GM18951 (cell line): ENCODE results near the gene CCL24.
"Not testable (repeated sequence)": the region's sequence is repeated elsewhere in the genome, so short reads cannot be mapped to it uniquely, and the experiment has no call there.

Source experiments
- POLR2A ChIP-seq: IDR thresholded peaks from 4 replicates; pipeline ENCODE4 v1.6.1; 2011; ENCODE audit warnings: mild to moderate bottlenecking; ENCODE audit not compliant: insufficient read length, insufficient read depth; ENCODE audit errors: extremely low read depth
- in situ Hi-C: fragments of 300-500 bp; cut with MboI; formaldehyde crosslinking; loops from one replicate; pipeline ENCODE4 v1.12.0; 2022; ENCODE audit warnings: low sequenced_read_pairs, mixed read lengths, inconsistent platforms; ENCODE audit not compliant: unreplicated experiment

CCL24 gene

DNA sequence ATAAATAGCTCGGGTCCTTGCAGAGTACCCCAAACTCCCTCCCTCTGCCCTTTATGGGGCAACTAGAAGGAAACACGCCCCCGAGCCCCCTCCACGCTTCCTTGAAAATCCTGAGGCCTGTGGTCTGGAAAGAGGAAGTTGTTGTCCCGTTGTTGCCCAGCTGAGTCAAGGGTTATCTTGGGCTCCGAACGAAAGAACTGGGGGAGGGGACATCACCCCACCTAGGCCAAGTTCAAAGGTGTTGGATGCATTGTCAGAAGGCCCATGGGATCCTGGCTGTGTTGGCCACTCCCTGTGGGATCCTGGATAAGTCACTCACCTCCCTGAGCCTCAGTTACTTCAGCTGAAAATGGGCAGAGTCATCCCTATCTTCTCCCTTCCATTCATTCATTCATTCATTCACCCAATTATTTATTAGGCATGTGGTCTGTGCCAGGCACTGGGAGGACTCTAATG, at the start of gene CCL24:
CCL24 (minus strand) TSS at position 26 of the 456 bp plus-strand sequence. CDS start 91 bp downstream, outside the sequence.
- no peak for TF ChIP-seq POLR2A
- in situ Hi-C loops, result no loop called here

DNA sequence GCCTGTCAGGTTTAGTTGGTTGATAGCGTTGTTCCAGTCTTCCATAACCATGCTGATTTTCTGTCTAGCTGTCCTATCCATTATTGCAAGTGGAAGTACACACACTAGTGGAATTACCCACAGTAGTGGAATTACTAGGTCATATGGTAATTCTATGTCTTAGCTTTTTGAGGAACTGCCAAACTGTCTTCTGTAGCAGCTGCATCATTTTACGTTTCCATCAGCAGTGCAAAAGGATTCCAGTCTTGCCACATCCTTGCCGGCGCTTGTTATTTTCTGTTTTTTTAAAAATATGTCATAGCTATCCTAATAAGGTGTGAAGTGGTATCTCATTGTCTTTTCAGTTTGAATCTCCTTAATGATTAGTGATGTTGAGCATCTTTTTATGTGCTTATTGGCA, 48.0 kb upstream of the CCL24 start:
- no peak for TF ChIP-seq POLR2A
- in situ Hi-C loops, result no loop called here

DNA sequence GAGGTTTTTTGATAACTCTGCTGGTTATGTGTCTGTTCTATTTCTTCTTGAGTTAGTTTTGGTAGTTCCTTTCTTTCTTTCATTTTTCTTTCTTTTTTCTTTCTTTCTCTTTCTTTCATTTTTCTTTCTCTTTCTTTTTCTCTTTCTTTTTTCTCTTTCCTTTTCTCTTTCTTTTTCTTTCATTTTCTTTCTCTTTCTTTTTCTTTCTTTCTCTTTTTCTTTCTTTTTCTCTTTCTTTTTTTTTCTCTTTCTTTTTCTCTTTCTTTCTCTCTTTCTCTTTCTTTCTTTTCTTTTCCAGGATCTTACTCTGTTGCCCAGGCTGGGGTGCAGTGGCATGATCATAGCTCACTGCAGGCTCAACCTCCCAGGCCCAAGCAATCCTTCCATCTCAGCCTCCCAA, 44.8 kb upstream of the CCL24 start:
- in situ Hi-C loops, result no loop called here
- TF ChIP-seq POLR2A, result no peak

DNA sequence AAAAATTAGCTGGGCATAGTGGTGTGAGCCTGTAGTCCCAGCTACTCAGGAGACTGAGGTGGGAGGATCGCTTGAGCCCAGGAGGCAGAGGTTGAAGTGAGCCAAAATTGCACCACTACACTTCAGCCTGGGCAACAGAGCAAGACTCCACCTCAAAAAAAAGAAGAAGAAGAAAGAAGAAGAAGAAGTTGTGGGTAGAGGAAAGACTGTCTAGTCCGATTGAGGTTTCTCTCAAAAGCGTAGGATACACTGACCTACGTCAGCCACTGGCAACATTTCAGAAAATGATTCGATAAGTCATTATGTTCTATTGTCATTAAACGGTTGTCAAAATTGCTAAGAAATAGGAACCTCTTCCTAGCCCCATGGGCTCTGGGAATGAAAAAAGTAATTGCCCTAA, 42.9 kb upstream of the CCL24 start:
- TF ChIP-seq POLR2A, result no peak

DNA sequence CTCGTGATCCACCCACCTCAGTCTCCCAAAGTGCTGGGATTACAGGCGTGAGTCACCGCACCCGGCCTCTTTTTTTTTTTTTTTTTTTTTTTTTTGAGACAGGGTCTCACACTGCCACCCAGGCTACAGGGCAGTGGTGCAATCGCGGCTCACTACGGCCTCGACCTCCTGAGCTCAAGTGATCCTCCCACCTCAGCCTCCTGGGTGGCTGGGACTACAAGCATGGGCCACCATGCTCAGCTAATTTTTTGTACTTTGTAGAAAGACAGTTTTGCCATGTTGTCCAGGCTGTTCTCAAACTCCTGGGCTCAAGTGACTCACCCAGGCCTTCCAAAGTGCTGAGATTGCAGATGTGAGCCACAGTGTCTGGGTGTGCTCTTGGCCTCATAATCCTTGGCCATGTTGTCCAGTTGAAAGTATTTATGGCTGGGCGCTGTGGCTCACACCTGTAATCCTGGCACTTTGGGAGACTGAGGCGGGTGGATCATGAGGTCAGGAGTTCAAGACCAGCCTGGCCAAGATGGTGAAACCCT, 41.3 kb upstream of the CCL24 start:
- in situ Hi-C loops, result not testable (repeated sequence)

More for the DNA sequence above, 42.9 kb upstream of the CCL24 start:
- in situ Hi-C loops, result no loop called here

DNA sequence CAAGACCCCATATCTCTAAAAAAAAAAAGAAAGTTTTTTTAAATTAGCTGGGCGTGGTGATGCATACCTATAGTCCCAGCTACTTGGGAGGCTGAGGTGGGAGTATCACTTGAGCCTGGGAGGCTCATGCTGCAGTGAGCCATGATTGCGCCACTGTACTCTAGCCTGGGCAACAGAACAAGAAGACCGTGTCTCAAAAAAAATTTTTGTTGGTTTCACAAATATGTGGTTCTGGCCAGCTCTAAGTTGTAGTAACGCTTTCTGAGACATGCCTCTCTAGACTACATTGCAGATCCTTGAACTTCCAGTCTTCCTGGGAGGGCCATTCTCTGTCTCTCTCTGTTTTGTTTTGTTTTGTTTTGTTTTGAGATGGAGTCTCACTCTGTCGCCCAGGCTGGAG, 40.6 kb upstream of the CCL24 start:
- no peak for TF ChIP-seq POLR2A
- in situ Hi-C loops, result no loop called here

- in situ Hi-C loops, result no loop called here
- no peak for TF ChIP-seq POLR2A
Measured at GRCh38 chr7:75850235-75850634, 36.6 kb upstream of the CCL24 start.

DNA sequence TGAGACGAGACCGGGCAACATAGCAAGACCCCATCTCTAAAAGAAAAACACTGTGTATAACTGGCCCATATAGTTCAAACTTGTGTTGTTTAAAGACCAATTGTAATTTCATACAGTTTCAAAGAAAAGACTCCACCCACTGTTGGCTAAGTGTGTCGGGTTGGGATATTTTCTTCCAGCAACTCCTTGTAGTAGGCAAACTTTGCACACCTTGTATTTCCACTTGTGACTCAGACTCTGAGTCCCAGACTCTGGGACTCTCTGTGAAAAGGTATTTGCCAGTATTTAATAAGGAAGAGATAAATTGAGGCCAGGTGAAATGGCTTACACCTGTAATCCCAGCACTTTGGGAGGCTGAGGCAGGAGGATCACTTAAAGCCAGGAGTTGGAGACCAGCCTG, 36.0 kb upstream of the CCL24 start:
- in situ Hi-C loops, result no loop called here
- TF ChIP-seq POLR2A, result no peak

- in situ Hi-C loops, result no loop called here
- TF ChIP-seq POLR2A, result no peak
Measured at GRCh38 chr7:75847707-75848106, 34.1 kb upstream of the CCL24 start.

DNA sequence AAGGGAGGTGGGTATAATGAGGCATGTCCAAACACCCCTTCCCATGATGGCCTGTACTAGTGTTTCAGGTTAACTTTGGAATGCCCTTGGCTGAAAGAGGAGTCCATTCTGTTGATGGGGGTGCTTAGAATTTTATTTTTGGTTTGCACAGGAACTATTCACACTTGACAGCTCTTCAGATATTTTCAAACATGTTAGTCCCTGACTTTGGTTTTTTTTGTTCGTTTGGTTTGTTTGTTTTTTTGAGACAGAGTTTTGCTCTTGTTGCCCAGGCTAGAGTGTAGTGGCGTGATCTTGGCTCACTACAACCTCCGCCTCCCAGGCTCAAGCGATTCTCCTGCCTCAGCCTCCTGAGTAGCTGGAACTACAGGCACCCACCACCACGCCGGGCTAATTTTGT, 31.5 kb upstream of the CCL24 start:
- in situ Hi-C loops, result not testable (repeated sequence)

DNA sequence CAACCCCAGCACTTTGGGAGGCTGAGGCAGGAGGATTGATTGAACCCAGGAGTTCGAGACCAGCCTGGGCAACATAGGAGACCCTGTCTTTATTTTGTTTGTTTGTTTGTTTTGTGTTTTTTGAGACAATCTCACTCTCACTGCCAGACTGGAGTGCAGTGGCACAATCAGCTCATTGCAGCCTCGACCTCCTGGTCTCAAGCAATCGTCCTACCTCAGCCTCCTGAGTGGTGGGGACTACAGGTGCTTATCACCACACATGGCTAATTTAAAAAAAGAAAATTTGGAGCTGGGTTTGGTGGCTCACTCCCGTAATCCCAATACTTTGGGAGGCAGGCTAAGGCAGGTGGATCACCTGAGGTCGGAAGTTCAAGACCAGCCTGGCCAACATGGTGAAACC, 30.6 kb upstream of the CCL24 start:
- in situ Hi-C loops, result no loop called here
- TF ChIP-seq POLR2A, result no peak

- in situ Hi-C loops, result no loop called here
- TF ChIP-seq POLR2A, result no peak
Measured at GRCh38 chr7:75843613-75844116, 30.1 kb upstream of the CCL24 start.

DNA sequence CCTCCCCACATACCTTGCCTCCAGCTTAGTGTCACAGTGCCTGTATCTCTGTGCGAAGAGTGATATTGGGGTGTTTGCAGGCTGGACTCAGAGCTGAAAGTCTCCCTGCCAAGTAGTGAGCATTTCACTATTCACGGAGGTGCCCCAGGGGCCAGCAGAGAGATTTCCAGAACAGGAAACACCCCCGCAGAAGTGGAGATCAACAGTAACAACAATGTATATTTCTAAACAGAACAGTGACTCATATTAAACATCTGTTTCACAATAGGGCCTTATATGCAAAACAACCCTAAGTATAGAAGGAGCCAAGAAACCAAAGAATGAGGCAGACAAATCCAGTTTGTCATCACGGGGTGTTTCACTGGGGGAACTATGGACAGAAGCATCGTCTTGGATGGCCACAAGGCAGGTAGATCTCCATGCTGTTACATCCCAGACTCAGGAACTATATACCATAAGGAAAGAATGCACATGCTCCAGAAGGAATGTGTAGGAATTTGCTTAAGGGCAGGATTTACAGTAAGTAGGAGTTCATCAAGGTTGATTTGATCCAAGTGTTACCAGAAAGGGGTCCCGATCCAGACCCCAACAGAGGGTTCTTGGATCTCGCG, 29.3 kb upstream of the CCL24 start:
- in situ Hi-C loops, result no loop called here
- TF ChIP-seq POLR2A, result no peak

DNA sequence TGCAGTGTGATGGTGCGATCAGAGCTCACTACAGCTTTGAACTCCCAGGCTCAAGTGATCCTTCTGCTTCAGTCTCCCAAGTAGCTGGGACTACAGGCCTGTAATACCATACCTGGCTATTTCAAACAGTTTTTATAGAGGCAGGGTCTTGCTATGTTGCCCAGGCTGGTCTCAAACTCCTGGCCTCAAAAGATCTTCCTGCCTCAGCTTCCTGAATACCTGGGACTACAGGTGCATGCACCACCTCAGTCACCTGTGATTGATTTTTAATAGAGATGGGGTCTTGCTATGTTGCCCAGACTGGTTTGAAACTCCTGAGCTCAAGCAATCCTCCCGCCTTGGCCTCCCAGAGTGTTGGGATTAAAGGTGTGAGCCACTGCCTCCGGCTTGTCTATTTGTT, 26.4 kb upstream of the CCL24 start:
- in situ Hi-C loops, result no loop called here
- TF ChIP-seq POLR2A, result no peak

- in situ Hi-C loops, result not testable (repeated sequence)
Measured at GRCh38 chr7:75838281-75838930, 24.8 kb upstream of the CCL24 start.
